ENCODE results near the gene HSP90AB1.

Gene HSP90AB1

DNA sequence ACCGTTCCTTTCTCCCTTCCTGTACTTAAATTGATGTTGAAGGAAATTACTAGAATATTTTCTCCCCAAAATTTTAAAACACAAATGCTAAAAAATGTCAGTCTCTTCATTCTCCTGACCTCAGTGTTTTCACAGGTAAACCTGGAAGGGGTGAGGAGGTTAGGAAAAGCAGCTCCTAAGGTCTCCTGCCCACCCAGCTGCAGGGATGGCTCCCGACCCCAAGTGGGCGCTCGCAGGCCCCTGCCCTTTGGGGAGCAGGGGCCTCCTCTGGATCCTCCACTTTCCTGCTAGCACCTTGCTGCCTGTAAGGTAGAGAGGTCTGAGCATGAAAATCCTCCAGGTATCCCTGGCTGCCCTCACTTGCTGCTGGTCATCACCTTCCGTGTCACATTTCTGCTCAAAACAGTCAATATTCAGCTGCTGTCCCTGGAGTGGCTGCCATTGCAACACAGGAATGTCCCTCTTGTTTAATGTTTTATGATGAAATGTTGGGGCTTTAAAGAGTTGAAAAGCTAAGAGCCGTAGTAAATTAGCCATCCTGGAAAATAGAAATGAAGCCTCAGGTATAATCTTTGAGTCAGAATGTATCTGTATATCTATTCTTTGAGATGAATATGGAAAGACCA lies 10.9 kb upstream of the HSP90AB1 start:
- no peak for DNase-seq

GRCh38 chr6:44237021-44237812 lies 9.7 kb upstream of the HSP90AB1 start:
- peak; percentile 49 for DNase-seq

DNA sequence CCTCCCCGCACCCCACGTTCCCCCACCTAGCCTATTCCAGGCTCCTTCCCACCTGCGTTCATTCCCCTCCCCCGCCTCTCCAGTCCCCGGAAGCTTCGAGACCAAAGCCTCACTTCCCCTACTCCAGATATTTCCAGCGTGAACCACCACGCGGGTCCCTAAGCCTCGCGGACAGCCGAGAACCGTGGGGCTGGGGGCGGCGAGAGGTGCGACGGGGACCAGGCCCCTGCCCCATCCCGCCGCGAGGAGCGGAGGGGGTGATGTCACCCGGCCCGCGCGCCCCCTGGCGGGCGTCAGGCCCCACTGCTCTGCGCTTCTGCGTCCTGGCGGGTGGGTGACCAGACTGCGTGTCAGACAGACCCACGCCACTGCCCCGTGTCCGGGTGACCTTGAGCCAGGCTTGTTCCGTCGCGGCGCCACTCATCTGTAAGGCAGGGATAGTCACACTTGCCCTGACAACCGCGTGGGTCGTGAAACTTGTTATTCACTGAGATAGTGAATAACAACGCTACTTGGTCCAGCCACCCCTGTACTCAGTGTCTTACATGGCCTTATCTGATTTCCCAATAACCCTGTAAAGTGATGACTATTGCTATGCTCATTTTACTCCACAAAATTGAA lies 9.0 kb upstream of the HSP90AB1 start:
- DNase-seq = peak; percentile 74

GRCh38 chr6:44238687-44239350 lies 8.1 kb upstream of the HSP90AB1 start:
- DNase-seq = no peak

DNA sequence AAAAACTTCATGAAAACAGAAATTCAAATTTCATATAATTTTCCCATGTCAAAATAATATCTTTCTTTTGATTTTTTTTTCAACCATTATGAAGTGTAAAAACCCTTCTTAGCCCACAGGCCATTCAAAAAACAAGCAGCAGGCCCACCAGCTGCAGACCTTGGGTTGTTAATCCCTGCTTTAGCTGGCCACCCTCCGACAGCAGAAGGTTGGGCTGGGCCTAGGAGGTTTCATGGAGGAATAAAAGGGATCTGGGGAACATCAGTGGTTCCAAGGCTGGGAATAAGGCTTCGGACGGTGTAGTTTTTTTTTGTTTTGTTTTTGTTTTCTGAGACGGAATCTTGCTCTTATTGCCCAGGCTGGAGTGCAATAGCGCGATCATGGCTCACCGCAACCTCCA lies 3.6 kb upstream of the HSP90AB1 start:
- DNase-seq = no peak

GRCh38 chr6:44245391-44245911 lies 1.4 kb upstream of the HSP90AB1 start:
- no peak for DNase-seq

DNA sequence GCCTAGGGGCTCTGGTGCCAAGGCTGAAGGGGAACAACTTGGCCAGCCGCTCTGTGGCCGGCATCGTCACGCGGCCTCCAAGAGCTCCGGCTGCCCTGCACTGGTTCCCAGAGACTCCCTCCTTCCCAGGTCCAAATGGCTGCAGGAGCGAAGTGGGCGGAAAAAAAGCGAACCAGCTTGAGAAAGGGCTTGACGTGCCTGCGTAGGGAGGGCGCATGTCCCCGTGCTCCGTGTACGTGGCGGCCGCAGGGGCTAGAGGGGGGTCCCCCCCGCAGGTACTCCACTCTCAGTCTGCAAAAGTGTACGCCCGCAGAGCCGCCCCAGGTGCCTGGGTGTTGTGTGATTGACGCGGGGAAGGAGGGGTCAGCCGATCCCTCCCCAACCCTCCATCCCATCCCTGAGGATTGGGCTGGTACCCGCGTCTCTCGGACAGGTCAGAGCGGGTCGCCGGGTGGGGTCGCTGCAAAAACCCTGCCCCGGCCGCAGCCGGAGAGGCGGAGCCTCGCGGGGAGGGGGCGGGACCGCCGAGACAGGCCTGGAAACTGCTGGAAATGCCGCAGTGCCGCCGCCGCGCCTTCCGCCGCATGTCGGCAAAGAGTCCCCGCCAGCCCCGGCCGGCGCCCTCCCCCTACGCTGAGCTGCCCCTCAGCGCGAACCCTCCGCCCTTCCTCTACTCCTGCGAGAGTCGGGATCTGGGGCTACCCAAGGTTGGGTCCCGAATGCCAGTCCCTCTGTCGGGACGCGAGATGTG lies 814 bp upstream of the HSP90AB1 start:
- DNase-seq = peak; percentile 68

- peak; percentile 85 for DNase-seq
Measured at GRCh38 chr6:44247338-44248302, 719 bp downstream of the HSP90AB1 start.

DNA sequence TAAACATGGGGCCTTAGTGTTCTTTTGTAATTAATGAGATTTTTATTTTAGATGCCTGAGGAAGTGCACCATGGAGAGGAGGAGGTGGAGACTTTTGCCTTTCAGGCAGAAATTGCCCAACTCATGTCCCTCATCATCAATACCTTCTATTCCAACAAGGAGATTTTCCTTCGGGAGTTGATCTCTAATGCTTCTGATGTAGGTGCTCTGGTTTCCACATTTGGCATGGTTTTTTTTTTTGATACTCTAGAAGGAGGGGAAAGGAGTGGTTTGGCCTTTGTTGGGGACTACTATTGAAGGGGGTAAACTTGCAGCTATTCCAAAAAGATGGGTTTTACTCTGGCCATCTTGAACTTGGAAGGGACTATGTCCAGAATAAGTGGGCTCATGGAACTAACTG lies 1.7 kb downstream of the HSP90AB1 start:
- no peak for DNase-seq

- DNase-seq = no peak
Measured at GRCh38 chr6:44249082-44249748, 2.3 kb downstream of the HSP90AB1 start.

- DNase-seq = no peak
Measured at GRCh38 chr6:44250067-44250717, 3.3 kb downstream of the HSP90AB1 start.

- no peak for DNase-seq
Measured at GRCh38 chr6:44250718-44251123, 3.8 kb downstream of the HSP90AB1 start.

DNA sequence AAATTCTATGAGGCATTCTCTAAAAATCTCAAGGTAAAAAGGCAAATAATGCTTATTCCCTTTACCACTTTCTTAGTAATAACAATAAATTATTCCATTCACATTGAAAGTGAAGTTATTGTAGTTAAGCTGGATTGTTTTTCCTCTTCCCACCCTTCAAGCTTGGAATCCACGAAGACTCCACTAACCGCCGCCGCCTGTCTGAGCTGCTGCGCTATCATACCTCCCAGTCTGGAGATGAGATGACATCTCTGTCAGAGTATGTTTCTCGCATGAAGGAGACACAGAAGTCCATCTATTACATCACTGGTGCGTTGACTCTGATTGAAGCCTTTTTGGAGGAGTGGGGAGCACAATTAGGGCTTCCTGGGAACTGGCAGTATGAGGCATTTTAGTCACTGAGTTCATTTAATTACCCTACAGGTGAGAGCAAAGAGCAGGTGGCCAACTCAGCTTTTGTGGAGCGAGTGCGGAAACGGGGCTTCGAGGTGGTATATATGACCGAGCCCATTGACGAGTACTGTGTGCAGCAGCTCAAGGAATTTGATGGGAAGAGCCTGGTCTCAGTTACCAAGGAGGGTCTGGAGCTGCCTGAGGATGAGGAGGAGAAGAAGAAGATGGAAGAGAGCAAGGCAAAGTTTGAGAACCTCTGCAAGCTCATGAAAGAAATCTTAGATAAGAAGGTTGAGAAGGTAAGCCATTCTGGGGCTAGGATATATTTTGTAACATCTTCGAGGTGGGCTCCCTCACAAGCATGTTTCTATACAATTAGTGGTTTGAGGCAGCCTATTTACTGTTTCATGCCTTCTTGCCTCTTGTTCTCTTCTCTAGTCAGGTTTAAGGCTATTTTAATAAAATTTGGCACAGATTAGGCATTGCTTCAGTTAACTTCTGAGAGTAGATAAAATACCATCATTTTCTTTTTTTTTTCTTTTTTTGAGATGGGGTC lies 4.9 kb downstream of the HSP90AB1 start:
- no peak for DNase-seq

GRCh38 chr6:44253307-44254101 lies 6.6 kb downstream of the HSP90AB1 start:
- DNase-seq = peak; percentile 61

- no peak for DNase-seq
Measured at GRCh38 chr6:44254191-44255104, 7.5 kb downstream of the HSP90AB1 start.

DNA sequence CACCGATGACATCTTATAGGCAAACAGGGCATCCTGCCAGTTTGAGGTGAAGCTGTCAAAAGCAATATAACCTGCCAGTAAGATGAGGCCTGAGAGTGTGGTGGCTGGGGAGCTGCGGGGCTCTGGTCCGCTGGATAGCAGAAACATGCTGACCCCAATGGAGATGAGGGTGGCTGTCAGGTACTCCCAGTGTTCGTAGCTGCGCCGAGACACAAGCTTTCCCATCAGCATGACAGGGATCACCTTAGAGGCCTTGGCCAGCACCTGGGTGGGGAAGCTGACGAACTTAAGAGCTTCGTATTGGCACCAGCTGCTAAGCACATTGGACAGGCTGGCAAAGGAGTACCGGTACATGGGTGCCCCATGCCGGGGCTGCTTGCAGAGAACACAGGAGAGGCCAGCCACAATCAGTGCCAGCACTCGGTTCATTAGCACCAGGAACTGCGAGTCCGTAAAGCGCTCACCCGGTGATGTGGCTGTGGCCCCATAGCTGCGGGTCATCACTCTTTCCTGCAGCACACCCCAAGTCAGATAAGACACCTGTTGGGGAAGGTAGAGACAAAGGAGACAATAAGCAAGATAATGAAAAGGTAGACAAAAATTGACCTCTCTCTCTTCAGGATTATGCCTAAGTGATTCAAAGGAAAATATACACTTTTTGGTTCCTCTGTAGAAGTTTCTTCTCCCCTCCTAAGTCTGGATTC lies 8.4 kb downstream of the HSP90AB1 start:
- DNase-seq = no peak

All from T-helper 9 cell (primary cell).